IPS-15b (cell line): ENCODE results near the gene SYNPO.

Experiments used
- H3K27me3 ChIP-seq: one replicate; pipeline ENCODE4 v1.6.1; 2013; ENCODE audit warnings: low read length; ENCODE audit not compliant: control insufficient read depth, insufficient read depth
- H3K36me3 ChIP-seq: one replicate; pipeline ENCODE4 v1.6.1; 2013; ENCODE audit warnings: low read length; ENCODE audit not compliant: control insufficient read depth, insufficient read depth
- H3K4me1 ChIP-seq: one replicate; pipeline ENCODE4 v1.6.1; 2013; ENCODE audit warnings: mild to moderate bottlenecking, low read length; ENCODE audit not compliant: control insufficient read depth, insufficient read depth
- H3K4me3 ChIP-seq: one replicate; pipeline ENCODE4 v1.5.1; 2013; ENCODE audit warnings: low read depth, low read length
- H3K9ac ChIP-seq: one replicate; pipeline ENCODE4 v1.6.1; 2013; ENCODE audit warnings: low read depth, mild to moderate bottlenecking, low read length
- H3K9me3 ChIP-seq: one replicate; pipeline ENCODE4 v1.6.1; 2013; ENCODE audit warnings: mild to moderate bottlenecking, low read length; ENCODE audit not compliant: control insufficient read depth, insufficient read depth

The SYNPO gene

DNA sequence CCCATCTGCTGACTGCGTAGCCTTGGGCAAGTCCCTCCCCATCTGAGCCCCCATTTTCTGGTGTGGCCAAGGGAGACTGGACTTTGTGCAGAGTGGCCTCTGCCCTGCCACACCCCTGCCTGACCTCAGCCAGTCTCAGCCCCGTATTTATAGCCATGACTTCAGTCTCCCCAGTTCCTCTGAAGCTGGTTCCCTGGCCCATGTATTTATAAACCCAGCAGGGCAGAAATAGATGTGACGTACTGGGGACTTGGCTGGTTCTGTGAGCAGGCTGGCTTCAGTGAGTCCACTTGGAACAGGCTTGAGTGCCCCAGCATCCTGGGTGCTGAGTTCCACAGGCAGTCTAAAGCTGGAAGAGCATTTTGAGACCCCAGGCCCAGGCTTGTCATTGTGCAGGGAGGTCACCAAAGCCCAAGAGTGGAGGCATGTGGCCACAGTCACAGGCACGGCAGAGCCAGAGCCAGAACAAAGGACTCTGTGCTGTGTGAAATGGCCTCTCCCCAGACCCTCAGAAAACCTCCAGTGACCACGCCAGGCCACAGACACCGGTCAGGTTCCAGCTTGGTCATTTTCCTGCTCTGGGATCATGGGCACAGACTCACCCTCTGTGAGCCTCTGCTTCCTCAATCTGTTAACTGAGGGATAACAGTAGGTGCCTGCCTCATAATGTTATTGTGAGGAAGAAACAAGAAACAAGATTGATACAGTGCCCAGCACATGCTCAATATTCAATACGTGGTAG is 30.4 kb upstream of the SYNPO start:
- H3K9ac ChIP-seq: no peak overlapping the region
- no peaks in the 10 kb centered on the region for H3K27me3 ChIP-seq

DNA sequence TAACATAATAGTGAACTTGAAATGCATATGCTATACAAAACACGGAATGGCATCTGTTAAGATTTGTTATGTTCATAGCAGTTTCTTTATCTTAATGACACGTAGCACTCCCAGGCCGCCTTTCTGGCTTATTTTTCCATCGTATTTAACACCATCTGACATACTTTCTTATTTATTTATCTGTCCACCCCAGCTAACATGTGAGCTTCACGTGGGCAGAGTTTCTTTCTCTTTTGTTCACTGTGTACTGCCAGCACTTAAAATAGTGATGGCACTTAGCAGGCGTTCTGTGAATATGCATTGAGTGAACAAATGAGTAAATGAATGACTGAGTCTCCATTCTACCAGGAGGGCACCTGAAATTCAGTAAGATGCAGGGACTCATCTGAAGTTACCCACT is 29.4 kb upstream of the SYNPO start:
- Histone ChIP-seq H3K9ac (no peak overlapping the region), H3K27me3 (no peaks in the 10 kb centered on the region), H3K9me3 (no peaks in the 10 kb centered on the region), H3K4me3 (no peak overlapping the region), H3K36me3 (no peaks in the 10 kb centered on the region), H3K4me1 (peaks cover 9% of the 10 kb centered on the region)

More for the DNA sequence above, 30.4 kb upstream of the SYNPO start:
- Histone ChIP-seq H3K4me3 (no peak overlapping the region), H3K4me1 (peaks cover 8% of the 10 kb centered on the region), H3K9me3 (no peaks in the 10 kb centered on the region), H3K36me3 (no peaks in the 10 kb centered on the region)

GRCh38 chr5:150612405-150612804 is 28.1 kb upstream of the SYNPO start:
- Histone ChIP-seq H3K4me3 (no peak overlapping the region), H3K27me3 (no peaks in the 10 kb centered on the region), H3K36me3 (no peaks in the 10 kb centered on the region), H3K4me1 (peaks cover 9% of the 10 kb centered on the region), H3K9ac (no peak overlapping the region), H3K9me3 (no peaks in the 10 kb centered on the region)

DNA sequence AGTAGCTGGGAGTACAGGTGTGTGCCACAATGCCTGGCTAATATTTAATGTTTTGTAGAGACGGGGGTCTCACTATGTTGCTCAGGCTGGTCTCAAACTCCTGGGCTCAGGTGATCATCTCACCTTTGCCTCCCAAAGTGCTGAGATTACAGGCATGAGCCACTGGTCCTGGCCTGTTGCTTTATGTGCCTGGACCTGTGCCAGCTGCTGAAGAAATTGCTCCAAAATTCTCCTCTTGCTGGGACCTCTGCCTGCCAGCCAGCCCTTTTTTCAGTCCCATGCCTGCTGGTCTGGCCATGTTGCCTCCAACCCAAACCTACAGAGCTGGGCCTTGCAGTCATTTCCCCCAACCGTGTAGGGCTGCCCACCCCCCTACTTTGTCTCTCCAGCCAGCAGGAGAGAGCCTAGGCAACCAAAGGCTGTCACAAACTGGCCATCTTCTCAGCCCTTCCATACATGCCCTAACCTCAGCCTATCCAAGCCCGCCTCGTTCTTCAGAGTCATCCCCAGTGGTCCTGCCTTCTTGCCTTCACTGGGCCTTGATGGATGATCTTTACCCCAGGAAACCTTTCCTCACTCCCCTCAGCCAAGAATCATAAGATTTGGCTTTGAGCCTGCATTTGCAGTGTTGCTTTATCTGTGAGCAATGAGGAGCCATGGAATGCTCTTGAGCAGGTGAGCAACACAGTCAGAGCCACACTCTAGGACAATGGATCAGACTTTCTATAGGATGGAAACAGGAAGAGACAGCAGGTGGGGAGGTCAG is 27.4 kb upstream of the SYNPO start:
- H3K36me3 ChIP-seq: no peaks in the 10 kb centered on the region
- no peaks in the 10 kb centered on the region for H3K27me3 ChIP-seq
- peaks cover 9% of the 10 kb centered on the region for H3K4me1 ChIP-seq
- H3K9ac ChIP-seq: no peak overlapping the region
- H3K9me3 ChIP-seq: no peaks in the 10 kb centered on the region
- no peak overlapping the region for H3K4me3 ChIP-seq

DNA sequence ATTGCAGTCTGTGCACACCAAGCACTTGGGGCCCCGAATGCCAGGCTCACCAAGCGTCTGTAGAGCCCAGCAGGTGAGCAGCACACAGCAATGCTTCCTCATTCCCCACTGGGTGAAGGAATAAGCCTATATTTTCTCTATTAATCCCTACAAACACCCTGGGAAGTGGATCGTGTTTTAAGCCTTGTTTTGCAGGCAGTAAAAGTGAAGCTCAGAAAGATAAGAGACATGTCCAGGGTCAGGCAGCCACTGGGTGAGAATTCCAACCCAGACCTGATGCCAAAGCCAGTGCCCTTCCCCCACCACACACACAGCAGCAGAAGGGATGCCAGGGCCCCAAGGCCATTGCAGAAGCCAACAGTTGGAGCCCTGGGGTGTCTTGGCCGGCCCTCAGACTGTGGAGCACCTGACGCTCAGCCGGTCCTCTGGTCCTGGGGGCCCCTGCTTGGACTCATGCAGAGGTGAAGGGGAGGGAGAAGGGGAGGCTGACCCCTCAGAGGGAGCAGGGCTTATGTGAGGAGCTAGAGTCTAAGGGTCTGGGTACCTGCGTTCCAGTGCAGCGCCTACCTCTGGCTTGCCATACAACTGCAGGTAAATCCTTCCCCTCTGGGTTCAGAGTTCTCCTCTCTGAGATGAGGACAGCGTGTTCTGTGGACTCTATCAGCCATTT is 26.3 kb upstream of the SYNPO start:
- H3K9me3 ChIP-seq: no peaks in the 10 kb centered on the region
- H3K27me3 ChIP-seq: no peaks in the 10 kb centered on the region
- no peak overlapping the region for H3K9ac ChIP-seq
- no peaks in the 10 kb centered on the region for H3K36me3 ChIP-seq
- H3K4me1 ChIP-seq: peaks cover 9% of the 10 kb centered on the region
- no peak overlapping the region for H3K4me3 ChIP-seq

GRCh38 chr5:150614661-150615060 is 25.8 kb upstream of the SYNPO start:
- Histone ChIP-seq H3K36me3 (no peaks in the 10 kb centered on the region), H3K27me3 (no peaks in the 10 kb centered on the region), H3K9me3 (no peaks in the 10 kb centered on the region), H3K9ac (no peak overlapping the region), H3K4me3 (no peak overlapping the region), H3K4me1 (peaks cover 12% of the 10 kb centered on the region)

GRCh38 chr5:150615141-150615699 is 25.2 kb upstream of the SYNPO start:
- H3K9ac ChIP-seq: no peak overlapping the region
- no peaks in the 10 kb centered on the region for H3K9me3 ChIP-seq
- no peaks in the 10 kb centered on the region for H3K27me3 ChIP-seq
- H3K36me3 ChIP-seq: no peaks in the 10 kb centered on the region
- peaks cover 12% of the 10 kb centered on the region for H3K4me1 ChIP-seq
- H3K4me3 ChIP-seq: no peak overlapping the region

DNA sequence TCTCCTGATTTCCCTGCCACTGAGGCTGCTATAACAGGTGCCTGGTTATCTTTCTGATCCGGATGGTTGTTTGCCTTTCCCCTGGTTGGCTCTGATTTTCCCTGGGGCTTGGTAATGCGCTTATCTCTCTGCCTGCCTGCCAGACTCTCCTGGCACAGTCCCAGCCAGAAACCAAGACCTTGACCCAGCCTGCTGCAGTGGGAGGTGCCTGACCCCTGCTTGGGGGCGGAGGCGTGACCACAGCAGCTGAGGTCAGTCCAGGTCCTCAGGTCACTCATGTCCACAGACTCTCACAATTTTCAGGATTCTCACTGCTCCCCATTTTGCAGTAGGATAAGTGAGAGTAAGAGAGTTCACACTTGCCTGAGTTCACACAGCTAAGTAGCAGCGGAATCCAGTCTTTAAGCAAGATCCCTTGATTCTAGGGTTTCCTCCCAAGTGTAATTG is 24.4 kb upstream of the SYNPO start:
- Histone ChIP-seq H3K4me1 (peaks cover 12% of the 10 kb centered on the region), H3K9me3 (no peaks in the 10 kb centered on the region), H3K9ac (no peak overlapping the region), H3K4me3 (no peak overlapping the region), H3K27me3 (no peaks in the 10 kb centered on the region), H3K36me3 (no peaks in the 10 kb centered on the region)

- no peaks in the 10 kb centered on the region for H3K27me3 ChIP-seq
- H3K4me1 ChIP-seq: peaks cover 12% of the 10 kb centered on the region
- no peak overlapping the region for H3K4me3 ChIP-seq
- H3K9ac ChIP-seq: no peak overlapping the region
- no peaks in the 10 kb centered on the region for H3K9me3 ChIP-seq
- no peaks in the 10 kb centered on the region for H3K36me3 ChIP-seq
Measured at GRCh38 chr5:150616506-150616905, 24.0 kb upstream of the SYNPO start.

GRCh38 chr5:150618163-150618562 is 22.3 kb upstream of the SYNPO start:
- Histone ChIP-seq H3K9me3 (no peaks in the 10 kb centered on the region), H3K36me3 (no peaks in the 10 kb centered on the region), H3K27me3 (peaks cover 6% of the 10 kb centered on the region), H3K4me1 (peaks cover 12% of the 10 kb centered on the region), H3K9ac (no peak overlapping the region), H3K4me3 (no peak overlapping the region)

- H3K4me3 ChIP-seq: no peak overlapping the region
- H3K27me3 ChIP-seq: peaks cover 12% of the 10 kb centered on the region
- H3K9ac ChIP-seq: no peak overlapping the region
- H3K4me1 ChIP-seq: peaks cover 15% of the 10 kb centered on the region
- H3K9me3 ChIP-seq: no peaks in the 10 kb centered on the region
- H3K36me3 ChIP-seq: no peaks in the 10 kb centered on the region
Measured at GRCh38 chr5:150618588-150619281, 21.7 kb upstream of the SYNPO start.
